ENCODE measurements around the gene L1TD1.
"Not testable (repeated sequence)": the region's sequence is repeated elsewhere in the genome, so short reads cannot be mapped to it uniquely, and the experiment has no call there.

Gene L1TD1

GRCh38 chr1:62194651-62195544 lies at the start of gene L1TD1:
Gene L1TD1 (plus strand): TSS chr1:62194849. CDS start chr1:62206629, 11,780 bp downstream.
- DNase-seq (ENCODE audit: low read depth), result no peak

- DNase-seq (ENCODE audit: low read depth), result no peak
Observed at GRCh38 chr1:62159940-62160348, 34.7 kb upstream of the L1TD1 start.

- no peak for DNase-seq (ENCODE audit: low read depth)
Observed at GRCh38 chr1:62161711-62162110, 32.9 kb upstream of the L1TD1 start.

- DNase-seq (ENCODE audit: low read depth), result not testable (repeated sequence)
Observed at GRCh38 chr1:62170380-62170779, 24.3 kb upstream of the L1TD1 start.

GRCh38 chr1:62175568-62176179 lies 19.0 kb upstream of the L1TD1 start:
- peak; percentile 6 for DNase-seq (ENCODE audit: low read depth)

- DNase-seq (ENCODE audit: low read depth), result no peak
Observed at GRCh38 chr1:62176597-62177312, 17.9 kb upstream of the L1TD1 start.

- DNase-seq (ENCODE audit: low read depth), result no peak
Observed at GRCh38 chr1:62177621-62178020, 17.0 kb upstream of the L1TD1 start.

- no peak for DNase-seq (ENCODE audit: low read depth)
Observed at GRCh38 chr1:62178372-62178771, 16.3 kb upstream of the L1TD1 start.

GRCh38 chr1:62180054-62180453 lies 14.6 kb upstream of the L1TD1 start:
- not testable (repeated sequence) for DNase-seq (ENCODE audit: low read depth)

- DNase-seq (ENCODE audit: low read depth), result no peak
Observed at GRCh38 chr1:62180639-62181038, 14.0 kb upstream of the L1TD1 start.

- DNase-seq (ENCODE audit: low read depth), result no peak
Observed at GRCh38 chr1:62181532-62181931, 13.1 kb upstream of the L1TD1 start.

GRCh38 chr1:62182157-62182556 lies 12.5 kb upstream of the L1TD1 start:
- not testable (repeated sequence) for DNase-seq (ENCODE audit: low read depth)

GRCh38 chr1:62183164-62184020 lies 11.3 kb upstream of the L1TD1 start:
- not testable (repeated sequence) for DNase-seq (ENCODE audit: low read depth)

GRCh38 chr1:62184336-62184735 lies 10.3 kb upstream of the L1TD1 start:
- no peak for DNase-seq (ENCODE audit: low read depth)

- not testable (repeated sequence) for DNase-seq (ENCODE audit: low read depth)
Observed at GRCh38 chr1:62185233-62185632, 9.4 kb upstream of the L1TD1 start.

GRCh38 chr1:62185677-62186076 lies 9.0 kb upstream of the L1TD1 start:
- no peak for DNase-seq (ENCODE audit: low read depth)

- no peak for DNase-seq (ENCODE audit: low read depth)
Observed at GRCh38 chr1:62187548-62187947, 7.1 kb upstream of the L1TD1 start.

GRCh38 chr1:62188111-62188510 lies 6.5 kb upstream of the L1TD1 start:
- DNase-seq (ENCODE audit: low read depth), result no peak

GRCh38 chr1:62196086-62196690 lies 1.5 kb downstream of the L1TD1 start:
- DNase-seq (ENCODE audit: low read depth), result no peak

- no peak for DNase-seq (ENCODE audit: low read depth)
Observed at GRCh38 chr1:62198069-62198780, 3.6 kb downstream of the L1TD1 start.

GRCh38 chr1:62198781-62199125 lies 4.1 kb downstream of the L1TD1 start:
- DNase-seq (ENCODE audit: low read depth), result no peak
